HG02973 (cell line): ENCODE results near the gene LRRC36.

Source experiments
- ATAC-seq: cut with Tn5 transposase; IDR thresholded peaks from one replicate; pipeline ENCODE4 v1.9.1; 2021; ENCODE audit warnings: moderate library complexity; ENCODE audit not compliant: unreplicated experiment

The LRRC36 gene

GRCh38 chr16:67421030-67421429 is 94.4 kb downstream of the LRRC36 start:
- ATAC-seq = no peak

GRCh38 chr16:67423015-67423414 is 96.4 kb downstream of the LRRC36 start:
- ATAC-seq = no peak

GRCh38 chr16:67423611-67424260 is 97.1 kb downstream of the LRRC36 start:
- ATAC-seq = no peak

GRCh38 chr16:67424261-67424615 is 97.6 kb downstream of the LRRC36 start:
- ATAC-seq = no peak

- no peak for ATAC-seq
These were observed 98.4 kb downstream of the LRRC36 start for GRCh38 chr16:67425061-67425460.

- ATAC-seq = no peak
These were observed 99.0 kb downstream of the LRRC36 start for GRCh38 chr16:67425580-67425979.

- no peak for ATAC-seq
These were observed 99.4 kb downstream of the LRRC36 start for GRCh38 chr16:67426022-67426421.

- no peak for ATAC-seq
These were observed 100.3 kb downstream of the LRRC36 start for GRCh38 chr16:67426950-67427349.

- ATAC-seq = no peak
These were observed 101.6 kb downstream of the LRRC36 start for GRCh38 chr16:67428146-67428731.

- ATAC-seq = no peak
These were observed 102.6 kb downstream of the LRRC36 start for GRCh38 chr16:67429053-67429798.

GRCh38 chr16:67429799-67430503 is 103.3 kb downstream of the LRRC36 start:
- no peak for ATAC-seq

- ATAC-seq = no peak
These were observed 103.9 kb downstream of the LRRC36 start for GRCh38 chr16:67430504-67430976.

GRCh38 chr16:67430977-67431774 is 104.6 kb downstream of the LRRC36 start, which contains the start of gene HSD11B2:
Gene HSD11B2, plus strand, starts transcription at chr16:67431121. Its CDS starts 128 bp downstream, at chr16:67431249.
- no peak for ATAC-seq

GRCh38 chr16:67431775-67432505 is 105.3 kb downstream of the LRRC36 start:
- no peak for ATAC-seq

- no peak for ATAC-seq
These were observed 105.9 kb downstream of the LRRC36 start for GRCh38 chr16:67432506-67432890.

- ATAC-seq = no peak
These were observed 106.6 kb downstream of the LRRC36 start for GRCh38 chr16:67433131-67433719.
